Stimulated activated CD8-positive, alpha-beta memory T cell treated with anti-CD3 and anti-CD28 coated beads, Interleukin-7, amount 100 ng/mL, for 48 hours (primary cell): ENCODE data around the gene SMAP1.

ENCODE experiments used
- DNase-seq, 2 donors: peaks; one replicate each; pipeline ENCODE4 v3.0.0-alpha.2; 2020; ENCODE audit warnings: low read depth in 1 of 2; ENCODE audit errors: extremely low read depth in 1 of 2

The SMAP1 gene

GRCh38 chr6:70839286-70840266 lies 171.9 kb downstream of the SMAP1 start:
- no peak for DNase-seq

- no peak for DNase-seq
These were observed 173.4 kb downstream of the SMAP1 start for GRCh38 chr6:70841112-70841511.

GRCh38 chr6:70842541-70842940 lies 174.9 kb downstream of the SMAP1 start:
- DNase-seq, result no peak

GRCh38 chr6:70843328-70843918 lies 175.7 kb downstream of the SMAP1 start:
- no peak for DNase-seq

GRCh38 chr6:70844301-70844700 lies 176.6 kb downstream of the SMAP1 start:
- DNase-seq, result no peak

GRCh38 chr6:70846207-70846835 lies 178.6 kb downstream of the SMAP1 start:
- DNase-seq, result no peak

- no peak for DNase-seq
These were observed 179.7 kb downstream of the SMAP1 start for GRCh38 chr6:70847106-70848084.

GRCh38 chr6:70849348-70850069 lies 181.8 kb downstream of the SMAP1 start:
- no peak for DNase-seq

- DNase-seq, result no peak
These were observed 185.1 kb downstream of the SMAP1 start for GRCh38 chr6:70852667-70853246.

GRCh38 chr6:70857387-70858077 lies 189.8 kb downstream of the SMAP1 start:
- DNase-seq, result no peak

GRCh38 chr6:70860045-70860444 lies 192.4 kb downstream of the SMAP1 start:
- DNase-seq, result no peak

GRCh38 chr6:70860920-70861319 lies 193.2 kb downstream of the SMAP1 start:
- DNase-seq, result no peak

- DNase-seq, result no peak
These were observed 195.7 kb downstream of the SMAP1 start for GRCh38 chr6:70863343-70863742.

- DNase-seq, result no peak
These were observed 196.7 kb downstream of the SMAP1 start for GRCh38 chr6:70864401-70864800.

GRCh38 chr6:70872469-70872868 lies 204.8 kb downstream of the SMAP1 start:
- DNase-seq, result no peak

GRCh38 chr6:70874181-70874913 lies 206.7 kb downstream of the SMAP1 start:
- DNase-seq, result no peak

- no peak for DNase-seq
These were observed 211.8 kb downstream of the SMAP1 start for GRCh38 chr6:70879496-70879895.
